ENCODE measurements around the gene SH3PXD2B. TPM values are rescaled to one million over a fixed set of nuclear protein-coding genes. Genes with fewer than 3 reads are reported as not detected.
A peak's percentile ranks its signal among the peaks of the same experiment; 100 is the strongest.

Gene SH3PXD2B
- total and polyA plus RNA-seq, 7 experiments from 2014 or later = 0.15 to 1.1 (median 0.28) TPM; not detected in 1

GRCh38 chr5:172383191-172383802 is 71.0 kb downstream of the SH3PXD2B start:
- ATAC-seq = no peak
- H3K27me3 Mint-ChIP-seq = peaks cover 0 to 4% (median 0%) of the 10 kb centered on the region in 5 donors
- intact Hi-C loops (cut with micrococcal nuclease) = no loop called here
- no peak overlapping the region for H3K27ac ChIP-seq (ENCODE audit: low read depth, low read length)
- CTCF ChIA-PET = interaction anchor here (0.5 kb wide), 1 partner anchor 736 kb away, joined by 3 read pairs; no protein-coding TSS in a partner anchor
- no peak overlapping the region for H3K4me3 ChIP-seq (ENCODE audit: low read length)
- H3K9me3 Mint-ChIP-seq = no peaks in the 10 kb centered on the region
- H3K9me3 ChIP-seq (ENCODE audit: control insufficient read depth in 2 of 3, low read length in 3 of 3) = no peaks in the 10 kb centered on the region
- no peaks in the 10 kb centered on the region for H3K27me3 ChIP-seq (ENCODE audit: control insufficient read depth in 2 of 2, insufficient read depth in 2 of 2, low read length in 2 of 2)
- no peak overlapping the region for H3K27ac Mint-ChIP-seq
- H3K36me3 Mint-ChIP-seq = no peaks in the 10 kb centered on the region
- DNase-seq = no peak
- no peaks in the 10 kb centered on the region for H3K4me1 Mint-ChIP-seq
- no peak overlapping the region for H3K4me3 Mint-ChIP-seq
- H3K4me1 ChIP-seq (ENCODE audit: control insufficient read depth in 2 of 2, insufficient read depth in 2 of 2, low read length in 2 of 2) = no peaks in the 10 kb centered on the region
- POLR2A ChIA-PET = no interaction called here
- no peaks in the 10 kb centered on the region for H3K36me3 ChIP-seq (ENCODE audit: control insufficient read depth in 2 of 3, insufficient read depth in 3 of 3, low read length in 3 of 3)

- Histone ChIP-seq H3K9me3 (ENCODE audit: control insufficient read depth in 2 of 3, low read length in 3 of 3) (no peaks in the 10 kb centered on the region), H3K27me3 (ENCODE audit: control insufficient read depth in 2 of 2, insufficient read depth in 2 of 2, low read length in 2 of 2) (no peaks in the 10 kb centered on the region)
- ATAC-seq = no peak
Observed at GRCh38 chr5:172380987-172381643, 73.2 kb downstream of the SH3PXD2B start.

GRCh38 chr5:172380301-172380986 is 73.9 kb downstream of the SH3PXD2B start:
- Histone ChIP-seq H3K27ac (ENCODE audit: low read depth, low read length) (no peak overlapping the region), H3K36me3 (ENCODE audit: control insufficient read depth in 2 of 3, insufficient read depth in 3 of 3, low read length in 3 of 3) (no peaks in the 10 kb centered on the region), H3K4me1 (ENCODE audit: control insufficient read depth in 2 of 2, insufficient read depth in 2 of 2, low read length in 2 of 2) (no peaks in the 10 kb centered on the region), H3K9me3 (ENCODE audit: control insufficient read depth in 2 of 3, low read length in 3 of 3) (no peaks in the 10 kb centered on the region), H3K27me3 (ENCODE audit: control insufficient read depth in 2 of 2, insufficient read depth in 2 of 2, low read length in 2 of 2) (no peaks in the 10 kb centered on the region), H3K4me3 (ENCODE audit: low read length) (no peak overlapping the region)
- ChIA-PET POLR2A (no interaction called here), CTCF (no interaction called here)
- H3K27me3 Mint-ChIP-seq = peaks cover 0 to 3% (median 0%) of the 10 kb centered on the region in 5 donors
- ATAC-seq (no peak), DNase-seq (no peak)
- H3K9me3 Mint-ChIP-seq = no peaks in the 10 kb centered on the region
- no peak overlapping the region for H3K27ac Mint-ChIP-seq
- no peak overlapping the region for H3K4me3 Mint-ChIP-seq
- no peaks in the 10 kb centered on the region for H3K36me3 Mint-ChIP-seq
- intact Hi-C loops (cut with micrococcal nuclease) = no loop called here
- peaks cover 0 to 2% (median 0%) of the 10 kb centered on the region in 7 donors for H3K4me1 Mint-ChIP-seq

More at GRCh38 chr5:172380987-172381643, 73.2 kb downstream of the SH3PXD2B start:
- Mint-ChIP-seq H3K36me3 (no peaks in the 10 kb centered on the region), H3K27me3 (peaks cover 0 to 3% (median 0%) of the 10 kb centered on the region in 5 donors), H3K4me3 (no peak overlapping the region), H3K9me3 (no peaks in the 10 kb centered on the region), H3K27ac (no peak overlapping the region), H3K4me1 (peaks cover 0 to 2% (median 0%) of the 10 kb centered on the region in 7 donors)
- Histone ChIP-seq H3K36me3 (ENCODE audit: control insufficient read depth in 2 of 3, insufficient read depth in 3 of 3, low read length in 3 of 3) (no peaks in the 10 kb centered on the region), H3K27ac (ENCODE audit: low read depth, low read length) (no peak overlapping the region), H3K4me3 (ENCODE audit: low read length) (no peak overlapping the region), H3K4me1 (ENCODE audit: control insufficient read depth in 2 of 2, insufficient read depth in 2 of 2, low read length in 2 of 2) (no peaks in the 10 kb centered on the region)
- DNase-seq = no peak
- intact Hi-C loops (cut with micrococcal nuclease) = no loop called here
- ChIA-PET CTCF (no interaction called here), POLR2A (no interaction called here)

GRCh38 chr5:172379481-172379880 is 74.8 kb downstream of the SH3PXD2B start:
- H3K9me3 ChIP-seq (ENCODE audit: control insufficient read depth in 2 of 3, low read length in 3 of 3) = no peaks in the 10 kb centered on the region
- no peaks in the 10 kb centered on the region for H3K27me3 ChIP-seq (ENCODE audit: control insufficient read depth in 2 of 2, insufficient read depth in 2 of 2, low read length in 2 of 2)
- POLR2A ChIA-PET = no interaction called here
- H3K27ac Mint-ChIP-seq = no peak overlapping the region
- ATAC-seq (no peak), DNase-seq (no peak)
- CTCF ChIA-PET = no interaction called here
- no peak overlapping the region for H3K4me3 ChIP-seq (ENCODE audit: low read length)
- H3K4me1 Mint-ChIP-seq = peaks cover 0 to 2% (median 0%) of the 10 kb centered on the region in 7 donors
- intact Hi-C loops (cut with micrococcal nuclease) = no loop called here
- H3K36me3 ChIP-seq (ENCODE audit: control insufficient read depth in 2 of 3, insufficient read depth in 3 of 3, low read length in 3 of 3) = no peaks in the 10 kb centered on the region
- no peaks in the 10 kb centered on the region for H3K27me3 Mint-ChIP-seq
- H3K36me3 Mint-ChIP-seq = no peaks in the 10 kb centered on the region
- no peaks in the 10 kb centered on the region for H3K4me1 ChIP-seq (ENCODE audit: control insufficient read depth in 2 of 2, insufficient read depth in 2 of 2, low read length in 2 of 2)
- H3K27ac ChIP-seq (ENCODE audit: low read depth, low read length) = no peak overlapping the region
- no peak overlapping the region for H3K4me3 Mint-ChIP-seq
- H3K9me3 Mint-ChIP-seq = no peaks in the 10 kb centered on the region

GRCh38 chr5:172377856-172378255 is 76.5 kb downstream of the SH3PXD2B start:
- Histone ChIP-seq H3K9me3 (ENCODE audit: control insufficient read depth in 2 of 3, low read length in 3 of 3) (no peaks in the 10 kb centered on the region), H3K27ac (ENCODE audit: low read depth, low read length) (no peak overlapping the region), H3K4me3 (ENCODE audit: low read length) (no peak overlapping the region), H3K4me1 (ENCODE audit: control insufficient read depth in 2 of 2, insufficient read depth in 2 of 2, low read length in 2 of 2) (no peaks in the 10 kb centered on the region), H3K27me3 (ENCODE audit: control insufficient read depth in 2 of 2, insufficient read depth in 2 of 2, low read length in 2 of 2) (no peaks in the 10 kb centered on the region), H3K36me3 (ENCODE audit: control insufficient read depth in 2 of 3, insufficient read depth in 3 of 3, low read length in 3 of 3) (no peaks in the 10 kb centered on the region)
- Mint-ChIP-seq H3K4me1 (peaks cover 0 to 2% (median 0%) of the 10 kb centered on the region in 7 donors), H3K4me3 (no peak overlapping the region), H3K27me3 (peaks cover 0 to 9% (median 0%) of the 10 kb centered on the region in 5 donors), H3K27ac (no peak overlapping the region), H3K9me3 (peaks cover 0 to 2% (median 0%) of the 10 kb centered on the region in 11 donors), H3K36me3 (no peaks in the 10 kb centered on the region)
- ChIA-PET CTCF (no interaction called here), POLR2A (no interaction called here)
- no peak for DNase-seq
- intact Hi-C loops (cut with micrococcal nuclease) = no loop called here
- peak; percentile 40 for ATAC-seq

GRCh38 chr5:172377438-172377837 is 76.9 kb downstream of the SH3PXD2B start:
- no peak overlapping the region for H3K4me3 Mint-ChIP-seq
- CTCF ChIA-PET = no interaction called here
- Histone ChIP-seq H3K36me3 (ENCODE audit: control insufficient read depth in 2 of 3, insufficient read depth in 3 of 3, low read length in 3 of 3) (no peaks in the 10 kb centered on the region), H3K27ac (ENCODE audit: low read depth, low read length) (no peak overlapping the region), H3K27me3 (ENCODE audit: control insufficient read depth in 2 of 2, insufficient read depth in 2 of 2, low read length in 2 of 2) (no peaks in the 10 kb centered on the region), H3K9me3 (ENCODE audit: control insufficient read depth in 2 of 3, low read length in 3 of 3) (no peaks in the 10 kb centered on the region), H3K4me1 (ENCODE audit: control insufficient read depth in 2 of 2, insufficient read depth in 2 of 2, low read length in 2 of 2) (no peaks in the 10 kb centered on the region), H3K4me3 (ENCODE audit: low read length) (no peak overlapping the region)
- peaks cover 0 to 6% (median under 1%) of the 10 kb centered on the region in 11 donors for H3K9me3 Mint-ChIP-seq
- POLR2A ChIA-PET = no interaction called here
- intact Hi-C loops (cut with micrococcal nuclease) = no loop called here
- ATAC-seq (no peak), DNase-seq (no peak)
- peaks cover 0 to under 1% (median 0%) of the 10 kb centered on the region in 5 donors for H3K36me3 Mint-ChIP-seq
- peaks cover 0 to 2% (median 0%) of the 10 kb centered on the region in 7 donors for H3K4me1 Mint-ChIP-seq
- H3K27ac Mint-ChIP-seq = no peak overlapping the region
- H3K27me3 Mint-ChIP-seq = peaks cover 0 to 10% (median 0%) of the 10 kb centered on the region in 5 donors
